SK-MEL-5 (cell line): Measurements from ENCODE around the gene RALGPS2. TPM values are rescaled to one million over a fixed set of nuclear protein-coding genes. Genes with fewer than 3 reads are reported as not detected.

Experiments used
- DNase-seq: peaks from one replicate; pipeline ENCODE4 v3.0.0-alpha.2; 2016; ENCODE audit warnings: low read depth, low spot score
- in situ Hi-C: cut with HindIII; loops from 2 replicates; pipeline ENCODE4 v1.10.0; 2016; ENCODE audit warnings: low sequenced_read_pairs, high pct_unique_total_duplicates, low pct_unique_long_range_greater_than_20kb
- small RNA-seq, 2 experiments: library from RNA; depleted of rRNA; stranded (forward); fragments of <200 nt; gene quantifications; one replicate each; pipeline ENCODE3, GENCODE V24; 2014
- total RNA-seq: library from RNA; depleted of rRNA; stranded (reverse); fragments of >200 nt; shearing (Covaris generic); gene quantifications from 2 replicates; pipeline ENCODE4 v1.2.3, GENCODE V29; 2014; rRNA removed

Gene RALGPS2
- total RNA-seq, 1 experiment from 2014 or later, result 14.7 TPM

DNA sequence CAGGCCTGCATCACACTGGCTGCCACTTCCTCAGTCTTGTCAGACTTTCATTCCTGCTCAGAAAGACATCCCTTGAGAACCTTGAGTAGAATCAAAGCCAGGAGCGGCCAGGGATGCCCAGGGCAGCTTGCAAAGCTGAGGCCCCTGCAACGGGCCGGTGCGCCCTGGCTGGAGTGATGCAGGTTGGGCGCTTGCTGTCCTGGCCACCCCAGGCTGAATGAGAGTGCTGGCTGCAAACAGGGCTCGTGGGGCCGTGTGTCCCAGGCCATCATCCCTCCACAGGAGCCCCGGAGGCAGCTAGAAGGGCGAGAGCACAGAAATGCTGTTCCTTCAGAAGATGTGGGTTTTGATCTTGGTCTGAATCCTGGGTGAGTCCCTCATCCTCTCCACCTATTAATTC is 233.4 kb downstream of the RALGPS2 start:
- DNase-seq, result no peak
- in situ Hi-C loops, result no loop called here

GRCh38 chr1:178959543-178960460 is 234.8 kb downstream of the RALGPS2 start:
- in situ Hi-C loops, result no loop called here

DNA sequence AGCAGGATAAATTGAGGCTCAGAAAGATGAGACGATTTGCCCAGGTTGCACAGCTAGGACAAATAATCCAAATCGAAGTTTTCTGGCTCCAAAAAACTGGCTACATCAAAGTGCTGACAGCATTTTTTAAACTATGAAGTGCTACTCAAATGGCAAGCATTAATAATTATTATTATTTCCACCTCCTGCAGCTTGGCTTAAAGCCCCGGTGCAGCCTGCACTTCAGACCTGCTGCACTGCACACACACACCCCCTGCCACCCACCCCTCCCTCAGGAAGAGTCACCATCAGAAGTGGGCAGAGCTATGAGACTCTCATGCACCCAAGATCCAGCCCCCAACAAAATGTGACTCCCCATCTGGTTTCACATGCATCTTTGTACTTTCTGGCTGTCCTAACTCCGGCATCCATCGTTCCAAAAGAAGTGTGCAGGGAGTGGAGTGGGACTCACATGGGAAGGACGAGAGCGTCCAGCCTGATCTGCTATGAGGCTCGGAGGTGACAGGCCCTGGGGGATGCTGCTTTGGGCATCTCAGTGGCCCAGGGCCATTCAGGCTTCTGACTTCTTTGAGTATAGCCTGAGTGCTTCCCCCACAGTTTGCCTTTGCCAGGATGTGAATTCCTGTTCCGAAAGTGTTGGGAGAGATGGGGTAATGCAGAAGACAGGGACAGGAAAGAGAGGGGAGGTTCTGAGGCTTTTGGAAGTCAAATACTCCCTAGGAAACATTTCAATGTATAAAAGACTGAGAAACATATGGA is 235.6 kb downstream of the RALGPS2 start:
- in situ Hi-C loops, result no loop called here
- no peak for DNase-seq

More at GRCh38 chr1:178959543-178960460, 234.8 kb downstream of the RALGPS2 start:
- no peak for DNase-seq

GRCh38 chr1:178961331-178961730 is 236.3 kb downstream of the RALGPS2 start:
- in situ Hi-C loops, result no loop called here
- DNase-seq, result no peak

- DNase-seq, result no peak
- in situ Hi-C loops, result no loop called here
Observed at GRCh38 chr1:178961868-178962267, 236.8 kb downstream of the RALGPS2 start.

GRCh38 chr1:178962853-178963711 is 238.0 kb downstream of the RALGPS2 start:
- DNase-seq, result no peak
- in situ Hi-C loops, result no loop called here

GRCh38 chr1:178964469-178965330 is 239.7 kb downstream of the RALGPS2 start:
- in situ Hi-C loops, result no loop called here
- DNase-seq, result no peak

DNA sequence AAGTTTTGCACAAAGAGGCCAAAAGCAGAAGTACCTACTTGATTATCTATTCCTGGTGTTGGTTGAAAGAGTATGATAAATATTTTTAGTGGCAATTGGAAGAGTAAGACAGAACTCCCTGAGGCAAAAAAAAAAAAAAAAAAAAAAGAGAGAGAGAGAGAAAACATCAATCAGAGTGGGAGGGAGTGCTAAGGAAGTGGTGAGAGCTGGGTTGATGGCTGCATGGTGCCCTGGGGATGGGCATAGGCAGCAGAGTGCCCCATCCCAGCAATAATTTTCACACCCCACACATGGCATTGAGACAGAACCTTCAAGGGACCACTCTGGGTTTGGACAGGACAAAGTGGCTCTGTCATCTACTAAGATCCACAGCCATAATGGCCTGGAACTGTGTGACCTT is 241.3 kb downstream of the RALGPS2 start:
- in situ Hi-C loops, result no loop called here
- no peak for DNase-seq

- in situ Hi-C loops, result no loop called here
- no peak for DNase-seq
Observed at GRCh38 chr1:178969226-178969987, 244.4 kb downstream of the RALGPS2 start.

DNA sequence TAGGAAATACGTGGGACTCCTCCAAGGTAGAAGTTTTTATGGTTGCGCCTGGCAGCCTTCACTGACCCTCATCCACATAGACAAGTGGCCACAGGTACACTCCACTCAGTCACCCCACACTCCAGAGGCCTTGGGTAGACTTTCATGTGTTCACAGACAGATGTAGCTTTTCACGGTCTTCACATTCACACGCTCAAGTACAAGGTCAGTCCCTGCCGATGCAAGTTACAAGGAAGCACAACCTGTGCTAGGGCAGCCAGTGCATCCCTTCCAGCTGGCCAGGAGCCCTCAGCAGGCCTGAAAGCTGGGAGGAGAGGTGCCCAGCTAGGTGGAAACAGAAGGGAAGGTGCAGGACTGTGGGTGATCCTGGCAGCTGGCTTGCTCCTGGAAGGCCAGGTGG is 245.1 kb downstream of the RALGPS2 start:
- DNase-seq, result no peak
- in situ Hi-C loops, result no loop called here

Small RNA genes within 50 kb of the gene (small RNA-seq; reads per million reads assigned to genes)
- gene MIR4424 (0 to 0.29 reads per million in 2 experiments), gene RF00092 (0 reads per million in 2 experiments)

Other genes with a start within 250 kb of the RALGPS2 start
- not detected in 2 replicates for gene CLEC20A, start 228.3 kb upstream of the RALGPS2 start, total RNA-seq
- gene TEX35, start 212.1 kb upstream of the RALGPS2 start, total RNA-seq, result not detected in 2 replicates
- 1.8 and 2.2 TPM in 2 replicates for gene ANGPTL1, start 145.8 kb downstream of the RALGPS2 start, total RNA-seq